Activated CD4-positive, alpha-beta T cell treated with anti-CD3 and anti-CD28 coated beads, Interleukin-2, amount 10 ng/mL, durations not matched to agents 7 days and 5 days (primary cell): ENCODE results near the gene RAB4A. TPM values are rescaled to one million over a fixed set of nuclear protein-coding genes. Genes with fewer than 3 reads are reported as not detected.
"Not testable (repeated sequence)": the region's sequence is repeated elsewhere in the genome, so short reads cannot be mapped to it uniquely, and the experiment has no call there.

ENCODE experiments used
- CTCF ChIA-PET: fragments of 350-600 bp; sonication (Branson Sonifier 250); formaldehyde crosslinking; loops from one replicate; lab custom pipeline; 2021; ENCODE audit warnings: antibody characterized with exemption; lab: Charles Lee
- POLR2A ChIA-PET: fragments of 350-600 bp; sonication (Branson Sonifier 250); formaldehyde crosslinking; loops from one replicate; lab custom pipeline; 2021; ENCODE audit warnings: antibody characterized with exemption; lab: Charles Lee
- DNase-seq: peaks from one replicate; pipeline ENCODE4 v3.0.0-alpha.2; 2020
- H3K27ac Mint-ChIP-seq: one replicate; pipeline ENCODE4 v1.8.0; 2021; ENCODE audit warnings: mild to moderate bottlenecking, moderate library complexity, mixed read lengths
- H3K27me3 Mint-ChIP-seq: one replicate; pipeline ENCODE4 v1.8.0; 2021; ENCODE audit warnings: mixed read lengths
- H3K36me3 Mint-ChIP-seq: one replicate; pipeline ENCODE4 v1.8.0; 2021; ENCODE audit warnings: low read depth, mixed read lengths
- H3K4me1 Mint-ChIP-seq: one replicate; pipeline ENCODE4 v1.8.0; 2021; ENCODE audit warnings: mixed read lengths
- H3K4me3 Mint-ChIP-seq: one replicate; pipeline ENCODE4 v1.8.0; 2021; ENCODE audit warnings: mild to moderate bottlenecking, moderate library complexity, mixed read lengths
- H3K9me3 Mint-ChIP-seq: one replicate; pipeline ENCODE4 v1.8.0; 2021; ENCODE audit warnings: mixed read lengths
- total RNA-seq, 2 experiments: library from RNA; stranded (reverse); gene quantifications; one replicate each; pipeline ENCODE4 v1.2.3, GENCODE V29; 2021

Gene RAB4A
- total RNA-seq, 2 experiments from 2014 or later, result 35.5 to 41.0 TPM

- DNase-seq, result no peak
- H3K36me3 Mint-ChIP-seq, result peaks cover 19% of the 10 kb centered on the region
- H3K27me3 Mint-ChIP-seq, result no peaks in the 10 kb centered on the region
- H3K4me3 Mint-ChIP-seq, result no peak overlapping the region
- ChIA-PET POLR2A (no interaction called here), CTCF (no interaction called here)
- peaks cover 27% of the 10 kb centered on the region for H3K4me1 Mint-ChIP-seq
- peaks cover 7% of the 10 kb centered on the region for H3K9me3 Mint-ChIP-seq
- H3K27ac Mint-ChIP-seq, result no peak overlapping the region
These were observed 10.0 kb downstream of the RAB4A start for GRCh38 chr1:229280921-229281320.

- DNase-seq, result no peak
- ChIA-PET CTCF (interaction anchor here (0.7 kb wide), 1 partner anchor 13 kb away, joined by 4 read pairs; no protein-coding TSS in a partner anchor), POLR2A (no interaction called here)
- peaks cover 19% of the 10 kb centered on the region for H3K36me3 Mint-ChIP-seq
- no peak overlapping the region for H3K27ac Mint-ChIP-seq
- peaks cover 7% of the 10 kb centered on the region for H3K9me3 Mint-ChIP-seq
- H3K4me1 Mint-ChIP-seq, result peaks cover 29% of the 10 kb centered on the region
- no peak overlapping the region for H3K4me3 Mint-ChIP-seq
- no peaks in the 10 kb centered on the region for H3K27me3 Mint-ChIP-seq
These were observed 10.5 kb downstream of the RAB4A start for GRCh38 chr1:229281339-229281926.

GRCh38 chr1:229282295-229282823 lies 11.4 kb downstream of the RAB4A start:
- Mint-ChIP-seq H3K4me1 (peaks cover 37% of the 10 kb centered on the region), H3K27me3 (no peaks in the 10 kb centered on the region), H3K9me3 (peaks cover 7% of the 10 kb centered on the region), H3K4me3 (no peak overlapping the region), H3K27ac (no peak overlapping the region), H3K36me3 (peaks cover 24% of the 10 kb centered on the region)
- POLR2A ChIA-PET, result no interaction called here
- CTCF ChIA-PET, result no interaction called here
- DNase-seq, result no peak

- peaks cover 7% of the 10 kb centered on the region for H3K9me3 Mint-ChIP-seq
- H3K4me1 Mint-ChIP-seq, result peaks cover 40% of the 10 kb centered on the region
- no peak overlapping the region for H3K27ac Mint-ChIP-seq
- ChIA-PET CTCF (interaction anchor here (0.6 kb wide), 1 partner anchor 198 kb away, joined by 3 read pairs; no protein-coding TSS in a partner anchor), POLR2A (no interaction called here)
- H3K4me3 Mint-ChIP-seq, result no peak overlapping the region
- peaks cover 30% of the 10 kb centered on the region for H3K36me3 Mint-ChIP-seq
- no peak for DNase-seq
- H3K27me3 Mint-ChIP-seq, result no peaks in the 10 kb centered on the region
These were observed 12.3 kb downstream of the RAB4A start for GRCh38 chr1:229283183-229283611.

- Mint-ChIP-seq H3K4me1 (peaks cover 40% of the 10 kb centered on the region), H3K9me3 (peaks cover 7% of the 10 kb centered on the region), H3K27me3 (no peaks in the 10 kb centered on the region), H3K4me3 (no peak overlapping the region), H3K36me3 (peaks cover 44% of the 10 kb centered on the region), H3K27ac (no peak overlapping the region)
- DNase-seq, result no peak
- POLR2A ChIA-PET, result no interaction called here
- CTCF ChIA-PET, result interaction anchor here (0.6 kb wide), 1 partner anchor 125 kb away, joined by 5 read pairs; no protein-coding TSS in a partner anchor
These were observed 14.0 kb downstream of the RAB4A start for GRCh38 chr1:229284887-229285286.

GRCh38 chr1:229285440-229285839 lies 14.5 kb downstream of the RAB4A start:
- H3K9me3 Mint-ChIP-seq, result peaks cover 7% of the 10 kb centered on the region
- no peak overlapping the region for H3K4me3 Mint-ChIP-seq
- peaks cover 50% of the 10 kb centered on the region for H3K36me3 Mint-ChIP-seq
- ChIA-PET CTCF (interaction anchor here (0.6 kb wide), 1 partner anchor 126 kb away, joined by 5 read pairs; no protein-coding TSS in a partner anchor), POLR2A (no interaction called here)
- H3K27me3 Mint-ChIP-seq, result no peaks in the 10 kb centered on the region
- no peak overlapping the region for H3K27ac Mint-ChIP-seq
- peaks cover 34% of the 10 kb centered on the region for H3K4me1 Mint-ChIP-seq
- DNase-seq, result no peak

GRCh38 chr1:229286099-229286766 lies 15.3 kb downstream of the RAB4A start:
- Mint-ChIP-seq H3K36me3 (peaks cover 56% of the 10 kb centered on the region), H3K9me3 (peaks cover 7% of the 10 kb centered on the region), H3K4me1 (peaks cover 31% of the 10 kb centered on the region), H3K27ac (peak overlapping the region; percentile 55), H3K4me3 (no peak overlapping the region), H3K27me3 (no peaks in the 10 kb centered on the region)
- no peak for DNase-seq
- ChIA-PET POLR2A (no interaction called here), CTCF (no interaction called here)

- POLR2A ChIA-PET, result interaction anchor here (0.7 kb wide), 1 partner anchor 83 kb away, joined by 3 read pairs; no protein-coding TSS in a partner anchor
- Mint-ChIP-seq H3K27me3 (no peaks in the 10 kb centered on the region), H3K9me3 (peaks cover 5% of the 10 kb centered on the region), H3K4me1 (peaks cover 27% of the 10 kb centered on the region), H3K4me3 (no peak overlapping the region), H3K36me3 (peaks cover 56% of the 10 kb centered on the region), H3K27ac (no peak overlapping the region)
- CTCF ChIA-PET, result interaction anchor here (0.5 to 1.0 kb wide), 2 partner anchors 10 to 631 kb away, joined by 3 to 4 read pairs; no protein-coding TSS in a partner anchor
- DNase-seq, result no peak
These were observed 16.4 kb downstream of the RAB4A start for GRCh38 chr1:229287267-229287666.

GRCh38 chr1:229288516-229288915 lies 17.6 kb downstream of the RAB4A start:
- H3K9me3 Mint-ChIP-seq, result no peaks in the 10 kb centered on the region
- peaks cover 47% of the 10 kb centered on the region for H3K36me3 Mint-ChIP-seq
- no peaks in the 10 kb centered on the region for H3K27me3 Mint-ChIP-seq
- ChIA-PET POLR2A (no interaction called here), CTCF (interaction anchor here (2.2 kb wide), 1 partner anchor 18 kb away, joined by 5 read pairs; the partner anchor contains the start of gene RAB4A)
- no peak for DNase-seq
- no peak overlapping the region for H3K27ac Mint-ChIP-seq
- peaks cover 23% of the 10 kb centered on the region for H3K4me1 Mint-ChIP-seq
- no peak overlapping the region for H3K4me3 Mint-ChIP-seq

- H3K27me3 Mint-ChIP-seq, H3K4me3 Mint-ChIP-seq, H3K9me3 Mint-ChIP-seq, DNase-seq, H3K27ac Mint-ChIP-seq, H3K4me1 Mint-ChIP-seq: not testable (repeated sequence)
- H3K36me3 Mint-ChIP-seq, result peaks cover 49% of the 10 kb centered on the region
- ChIA-PET POLR2A (interaction anchor here (0.6 kb wide), 1 partner anchor 18 kb away, joined by 4 read pairs; no protein-coding TSS in a partner anchor), CTCF (interaction anchor here (0.6 kb wide), 1 partner anchor 104 kb away, joined by 4 read pairs; no protein-coding TSS in a partner anchor)
These were observed 20.8 kb downstream of the RAB4A start for GRCh38 chr1:229291686-229292085.

GRCh38 chr1:229293528-229294204 lies 22.8 kb downstream of the RAB4A start:
- peaks cover 34% of the 10 kb centered on the region for H3K36me3 Mint-ChIP-seq
- H3K27ac Mint-ChIP-seq, result peak overlapping the region; percentile 4
- no peaks in the 10 kb centered on the region for H3K9me3 Mint-ChIP-seq
- no peak for DNase-seq
- H3K27me3 Mint-ChIP-seq, result no peaks in the 10 kb centered on the region
- ChIA-PET POLR2A (no interaction called here), CTCF (interaction anchor here (0.6 to 1.6 kb wide), 5 partner anchors 12 to 547 kb away, joined by 3 to 5 read pairs (median 3); no protein-coding TSS in a partner anchor)
- H3K4me1 Mint-ChIP-seq, result no peaks in the 10 kb centered on the region
- no peak overlapping the region for H3K4me3 Mint-ChIP-seq

GRCh38 chr1:229295745-229296144 lies 24.8 kb downstream of the RAB4A start:
- Mint-ChIP-seq H3K36me3 (peaks cover 33% of the 10 kb centered on the region), H3K27ac (no peak overlapping the region), H3K4me3 (no peak overlapping the region), H3K4me1 (no peaks in the 10 kb centered on the region), H3K9me3 (no peaks in the 10 kb centered on the region), H3K27me3 (no peaks in the 10 kb centered on the region)
- no peak for DNase-seq
- CTCF ChIA-PET, result no interaction called here
- POLR2A ChIA-PET, result no interaction called here
